Posterior cingulate gyrus (tissue), 11 donors: ENCODE results near the gene FAM149A.

Experiments
- DNase-seq, 10 donors: peaks; one replicate each; pipeline versions ENCODE4 v3.0.0 to v3.0.0-alpha.2; 2020 to 2021; ENCODE audit warnings: mixed read lengths in 3 of 10
- intact Hi-C: fragments of 100-400 bp; cut with DNase I; formaldehyde crosslinking; loops from one replicate; pipeline ENCODE4 v1.15.1; 2023

FAM149A gene

GRCh38 chr4:186193851-186194250 lies 89.3 kb downstream of the FAM149A start:
- no peak for DNase-seq
- intact Hi-C loops = no loop called here

GRCh38 chr4:186196063-186196462 lies 91.6 kb downstream of the FAM149A start:
- intact Hi-C loops = no loop called here
- DNase-seq = no peak

- intact Hi-C loops = no loop called here
- DNase-seq = peak in 1 of 10 donors; percentile 67
Measured at GRCh38 chr4:186200516-186200915, 96.0 kb downstream of the FAM149A start.

- intact Hi-C loops = no loop called here
- DNase-seq = no peak
Measured at GRCh38 chr4:186201010-186201409, 96.5 kb downstream of the FAM149A start.

- peak in 5 of 10 donors; percentile 19 to 85 (median 44) for DNase-seq
- intact Hi-C loops = no loop called here
Measured at GRCh38 chr4:186201535-186202230, 97.2 kb downstream of the FAM149A start.

- no peak for DNase-seq
- intact Hi-C loops = no loop called here
Measured at GRCh38 chr4:186202490-186203140, 98.1 kb downstream of the FAM149A start.

GRCh38 chr4:186203406-186203805 lies 98.9 kb downstream of the FAM149A start:
- peak in 2 of 10 donors; percentile 74 for DNase-seq
- intact Hi-C loops = no loop called here

GRCh38 chr4:186204103-186204559 lies 99.6 kb downstream of the FAM149A start:
- peak in 3 of 10 donors; percentile 80 to 94 (median 94) for DNase-seq
- intact Hi-C loops = no loop called here

GRCh38 chr4:186204686-186205085 lies 100.2 kb downstream of the FAM149A start:
- DNase-seq = peak in 2 of 10 donors; percentile 72 to 76
- intact Hi-C loops = no loop called here

- no peak for DNase-seq
Measured at GRCh38 chr4:186205156-186205555, 100.7 kb downstream of the FAM149A start.

GRCh38 chr4:186216465-186217024 lies 112.0 kb downstream of the FAM149A start:
- intact Hi-C loops = no loop called here
- DNase-seq = no peak

More at GRCh38 chr4:186205156-186205555, 100.7 kb downstream of the FAM149A start:
- intact Hi-C loops = no loop called here

- intact Hi-C loops = no loop called here
- no peak for DNase-seq
Measured at GRCh38 chr4:186217733-186218293, 113.3 kb downstream of the FAM149A start.

GRCh38 chr4:186221624-186222023 lies 117.1 kb downstream of the FAM149A start:
- intact Hi-C loops = no loop called here
- DNase-seq = no peak
